ENCODE results near the gene NFATC3.

NFATC3 gene

GRCh38 chr16:68086336-68086841, 1.2 kb downstream of the NFATC3 start:
- TF ChIP-seq, protein P1, sequence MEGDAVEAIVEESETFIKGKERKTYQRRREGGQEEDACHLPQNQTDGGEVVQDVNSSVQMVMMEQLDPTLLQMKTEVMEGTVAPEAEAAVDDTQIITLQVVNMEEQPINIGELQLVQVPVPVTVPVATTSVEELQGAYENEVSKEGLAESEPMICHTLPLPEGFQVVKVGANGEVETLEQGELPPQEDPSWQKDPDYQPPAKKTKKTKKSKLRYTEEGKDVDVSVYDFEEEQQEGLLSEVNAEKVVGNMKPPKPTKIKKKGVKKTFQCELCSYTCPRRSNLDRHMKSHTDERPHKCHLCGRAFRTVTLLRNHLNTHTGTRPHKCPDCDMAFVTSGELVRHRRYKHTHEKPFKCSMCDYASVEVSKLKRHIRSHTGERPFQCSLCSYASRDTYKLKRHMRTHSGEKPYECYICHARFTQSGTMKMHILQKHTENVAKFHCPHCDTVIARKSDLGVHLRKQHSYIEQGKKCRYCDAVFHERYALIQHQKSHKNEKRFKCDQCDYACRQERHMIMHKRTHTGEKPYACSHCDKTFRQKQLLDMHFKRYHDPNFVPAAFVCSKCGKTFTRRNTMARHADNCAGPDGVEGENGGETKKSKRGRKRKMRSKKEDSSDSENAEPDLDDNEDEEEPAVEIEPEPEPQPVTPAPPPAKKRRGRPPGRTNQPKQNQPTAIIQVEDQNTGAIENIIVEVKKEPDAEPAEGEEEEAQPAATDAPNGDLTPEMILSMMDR (conservative IDR thresholded peaks at IDR 0.05) = no peak
- H3K27ac ChIP-seq = peak overlapping the region; percentile 71

- TF ChIP-seq, protein P1 (conservative IDR thresholded peaks at IDR 0.05) = no peak
- peak overlapping the region; percentile 71; the same call in 1 of the 2 replicates for H3K27ac ChIP-seq
Measured at GRCh38 chr16:68086860-68087268, 1.7 kb downstream of the NFATC3 start.

- H3K27ac ChIP-seq = no peak overlapping the region
- TF ChIP-seq, protein P1 (conservative IDR thresholded peaks at IDR 0.05) = no peak
Measured at GRCh38 chr16:68087688-68088087, 2.5 kb downstream of the NFATC3 start.

GRCh38 chr16:68088130-68088972, 3.2 kb downstream of the NFATC3 start:
- H3K27ac ChIP-seq = no peak overlapping the region
- TF ChIP-seq, protein P1 (conservative IDR thresholded peaks at IDR 0.05) = no peak

DNA sequence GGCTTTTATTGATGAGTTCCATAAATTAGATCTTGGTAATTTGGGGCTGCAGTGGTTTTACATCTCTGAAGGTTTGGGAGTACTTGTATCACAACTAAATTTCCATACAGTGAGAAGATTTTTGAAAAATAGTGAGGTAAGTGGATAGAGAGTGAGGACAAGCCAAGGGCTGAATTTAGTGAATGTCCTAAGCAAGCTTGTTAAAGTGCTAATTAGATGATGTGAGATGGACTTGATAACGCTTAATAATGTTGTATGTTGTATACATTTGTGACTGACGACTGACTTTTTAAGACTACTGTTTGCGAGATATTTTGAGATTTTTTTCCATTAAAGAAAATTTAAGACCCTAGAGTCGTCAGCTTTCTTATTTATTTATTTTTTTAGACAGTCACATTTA, 3.9 kb downstream of the NFATC3 start:
- TF ChIP-seq, protein P1 (conservative IDR thresholded peaks at IDR 0.05) = no peak

GRCh38 chr16:68090130-68090529, 5.0 kb downstream of the NFATC3 start:
- H3K27ac ChIP-seq = no peak overlapping the region
- TF ChIP-seq, protein P1 (conservative IDR thresholded peaks at IDR 0.05) = no peak

More for the DNA sequence above, 3.9 kb downstream of the NFATC3 start:
- H3K27ac ChIP-seq = no peak overlapping the region

- TF ChIP-seq, protein P1 (conservative IDR thresholded peaks at IDR 0.05) = no peak
- H3K27ac ChIP-seq = no peak overlapping the region
Measured at GRCh38 chr16:68090533-68090932, 5.4 kb downstream of the NFATC3 start.
